K562 (cell line): ENCODE results near the gene LACTB. TPM values are rescaled to one million over a fixed set of nuclear protein-coding genes. Genes with fewer than 3 reads are reported as not detected.
A peak's percentile ranks its signal among the peaks of the same experiment; 100 is the strongest.

Source experiments
- CCAR2 ChIP-seq: fragments of 200-400 bp; formaldehyde crosslinking; IDR thresholded peaks from 2 replicates; pipeline ENCODE4 v1.6.1; 2017; ENCODE audit warnings: mild to moderate bottlenecking, low read depth, low read length
- CEBPB ChIP-seq: fragments of 450-650 bp; IDR thresholded peaks from 2 replicates; pipeline ENCODE4 v1.6.1; 2016; ENCODE audit warnings: missing genetic modification characterization, missing compliant biosample characterization
- EGR1 ChIP-seq: fragments of 450-650 bp; conservative IDR thresholded peaks from 2 replicates; pipeline ENCODE4 v1.6.1; 2017; ENCODE audit warnings: mild to moderate bottlenecking
- FIP1L1 ChIP-seq: fragments of 200-400 bp; formaldehyde crosslinking; IDR thresholded peaks from 2 replicates; pipeline ENCODE4 v1.6.1; 2018; ENCODE audit warnings: mild to moderate bottlenecking, low read depth, low read length; ENCODE audit not compliant: poor library complexity, severe bottlenecking
- HDAC3 ChIP-seq: fragments of 450-650 bp; IDR thresholded peaks from 2 replicates; pipeline ENCODE4 v1.6.1; 2018; ENCODE audit warnings: borderline replicate concordance, mild to moderate bottlenecking, moderate library complexity; ENCODE audit not compliant: partially characterized antibody
- ID3 ChIP-seq, 2 experiments: fragments of 250-450 bp in 1 of 2; fragments of 450-650 bp in 1 of 2; sonication (Bioruptor Pico) in 1 of 2; IDR thresholded peaks; 2 replicates each; pipeline versions ENCODE4 v1.6.1 to v1.8.0; 2016 to 2021; ENCODE audit warnings: mild to moderate bottlenecking in 2 of 2, moderate library complexity in 2 of 2, missing compliant biosample characterization in 1 of 2, missing genetic modification characterization in 1 of 2
- IRF9 ChIP-seq: fragments of 450-650 bp; IDR thresholded peaks from 2 replicates; pipeline ENCODE4 v1.6.1; 2016; ENCODE audit warnings: missing biosample characterization, missing genetic modification characterization
- KLF13 ChIP-seq: fragments of 450-650 bp; IDR thresholded peaks from 2 replicates; pipeline ENCODE4 v1.6.1; 2016; ENCODE audit warnings: missing genetic modification characterization, low read depth, mild to moderate bottlenecking, missing compliant biosample characterization, moderate library complexity, borderline replicate concordance
- L3MBTL2 ChIP-seq: fragments of 450-650 bp; IDR thresholded peaks from 2 replicates; pipeline ENCODE4 v1.6.1; 2016; ENCODE audit warnings: mild to moderate bottlenecking, moderate library complexity
- MTA1 ChIP-seq: fragments of 450-650 bp; IDR thresholded peaks from 2 replicates; pipeline ENCODE4 v1.6.1; 2017; ENCODE audit warnings: borderline replicate concordance
- NUFIP1 ChIP-seq: fragments of 450-650 bp; IDR thresholded peaks from 2 replicates; pipeline ENCODE4 v1.6.1; 2018; ENCODE audit not compliant: partially characterized antibody
- RB1 ChIP-seq: fragments of 450-650 bp; IDR thresholded peaks from 2 replicates; pipeline ENCODE4 v1.6.1; 2017; ENCODE audit warnings: low read depth, mild to moderate bottlenecking
- SIN3A ChIP-seq, 2 experiments: fragments of 150-350 bp in 1 of 2; IDR thresholded peaks; 2 replicates each; pipeline ENCODE4 v1.6.1; 2011 to 2016; ENCODE audit warnings: borderline replicate concordance in 2 of 2, low read depth in 2 of 2, low read length in 2 of 2, mild to moderate bottlenecking in 2 of 2, moderate library complexity in 2 of 2; ENCODE audit not compliant: control insufficient read depth in 1 of 2
- SIN3B ChIP-seq: fragments of 450-650 bp; IDR thresholded peaks from 2 replicates; pipeline ENCODE4 v1.6.1; 2017; ENCODE audit warnings: low read depth, mild to moderate bottlenecking, moderate library complexity
- ZEB2 ChIP-seq: fragments of 450-650 bp; IDR thresholded peaks from 2 replicates; pipeline ENCODE4 v1.6.1; 2016
- ZNF263 ChIP-seq: sonication (generic); formaldehyde crosslinking; IDR thresholded peaks from 2 replicates; pipeline ENCODE4 v1.8.0; 2022; ENCODE audit warnings: mild to moderate bottlenecking, missing genetic modification reagents, borderline replicate concordance
- ZNF407 ChIP-seq: fragments of 450-650 bp; IDR thresholded peaks from 2 replicates; pipeline ENCODE4 v1.6.1; 2016; ENCODE audit warnings: low read depth
- ZNF41 ChIP-seq: fragments of 250-450 bp; sonication (Bioruptor Pico); conservative IDR thresholded peaks from 2 replicates; pipeline ENCODE4 v1.4.0; 2020; ENCODE audit warnings: mild to moderate bottlenecking
- ZNF76 ChIP-seq: fragments of 250-450 bp; sonication (Bioruptor Pico); IDR thresholded peaks from 2 replicates; pipeline ENCODE4 v1.4.0; 2020; ENCODE audit warnings: mild to moderate bottlenecking, moderate library complexity, borderline replicate concordance
- polyA plus RNA-seq, 8 experiments: library from polyadenylated mRNA; depleted of rRNA in 4 of 8; stranded (reverse) in 5 of 8; unstranded in 3 of 8; fragments of >200 nt; fragmentation: Nextera tagmentation in 2 of 8; fragmentation: Illumina TruSeq in 1 of 8; extraction: Ambion mirVana in 2 of 8; extraction: Trizol in 1 of 8; gene quantifications; 2 replicates each; pipeline versions ENCODE4 v1.2.1 to v1.2.3, GENCODE V29; 2011 to 2014; ENCODE audit warnings: inconsistent platforms in 1 of 8, missing spikeins in 1 of 8
- total RNA-seq, 7 experiments: library from RNA; depleted of rRNA in 6 of 7; stranded (reverse); fragments of >200 nt in 6 of 7; fragmentation: Illumina TruSeq in 2 of 7; extraction: Trizol in 2 of 7; gene quantifications; 2 replicates each; pipeline versions ENCODE4 v1.2.1 to v1.2.3, GENCODE V29; 2011 to 2021; ENCODE audit warnings: low replicate concordance in 1 of 7

Gene LACTB
- total and polyA plus RNA-seq, 9 of the 15 experiments (the other 6 are each of a cell fraction or from before 2014, with no cell fraction given) = 3.1 to 15.5 (median 9.8) TPM

GRCh38 chr15:63121382-63122001 lies at the start of gene LACTB (continued):
- TF ChIP-seq ZNF41 (CRISPR knock-in tag) (no peak), ZNF263 (CRISPR knock-in tag) (no peak), L3MBTL2 (peak; percentile 76), FIP1L1 (peak; percentile 11), IRF9 (tag) (no peak), KLF13 (tag) (no peak), SIN3A (IDR thresholded peaks at IDR 0.05; ENCODE audit: borderline replicate concordance in 2 of 2, control insufficient read depth in 1 of 2, low read depth in 2 of 2, low read length in 2 of 2) (0 out of 4 replicates have a peak, but pooled peaks have one; percentile 32 to 75), CEBPB (tag) (no peak), NUFIP1 (no peak), EGR1 (peak; percentile 65), ZNF407 (no peak), ZEB2 (peak; percentile 48; the same call in 1 of the 2 replicates), CCAR2 (no peak), ZNF76 (CRISPR knock-in tag) (no peak), ID3 (CRISPR knock-in tag; IDR thresholded peaks at IDR 0.05) (no peak), ID3 (tag; IDR thresholded peaks at IDR 0.05) (no peak), RB1 (no peak; the same call in 1 of the 2 replicates), MTA1 (peak; percentile 37; the same call in 1 of the 2 replicates), HDAC3 (no peak), SIN3B (no peak)
